ENCODE data around the gene AMER3.

DNA sequence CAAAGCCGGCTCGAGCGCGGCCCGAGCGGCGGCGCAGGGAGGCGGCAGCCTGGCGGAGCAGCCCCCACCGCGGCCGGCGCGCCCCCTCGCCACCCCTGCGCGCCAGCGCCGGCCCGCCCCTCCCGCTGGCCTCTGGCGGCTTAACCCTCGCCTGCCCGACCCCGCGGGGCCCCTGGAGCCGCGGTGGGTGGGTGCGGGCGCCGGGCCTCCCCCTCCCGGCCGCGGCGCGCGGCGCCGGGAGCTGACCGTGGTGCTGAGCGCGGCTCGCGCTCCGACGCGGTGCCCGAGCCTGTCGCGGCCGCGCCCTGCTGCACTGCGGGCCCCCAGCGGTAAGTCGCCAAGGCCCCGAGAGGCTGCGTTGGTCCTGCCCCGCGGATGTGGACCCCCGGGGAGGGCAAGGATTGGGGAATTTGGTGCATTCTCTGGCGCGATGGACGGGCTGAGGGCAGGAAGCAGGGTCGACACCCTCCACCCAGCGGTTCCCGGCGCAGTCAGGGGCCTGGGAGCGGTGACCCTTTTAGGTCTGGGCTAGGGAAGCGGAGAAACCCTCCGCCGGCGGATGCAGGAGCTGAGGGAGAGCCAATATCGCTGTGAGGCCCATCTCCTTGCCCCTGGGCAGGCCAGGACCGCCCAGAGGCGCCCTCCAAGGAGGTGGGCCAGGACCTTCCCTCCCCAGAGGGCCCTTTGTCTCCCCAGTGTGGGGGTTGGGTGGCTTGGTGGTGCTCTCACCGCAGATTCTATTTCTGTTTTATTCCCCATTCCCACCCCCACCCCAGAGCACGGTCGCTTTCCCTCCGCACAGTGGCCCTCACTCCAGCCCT is 923 bp downstream of the AMER3 start:
- no peak for TF ChIP-seq EZH2phosphoT487 (IDR thresholded peaks at IDR 0.05; ENCODE audit: insufficient read depth, low read depth)
- TF ChIP-seq EZH2 (IDR thresholded peaks at IDR 0.05; ENCODE audit: insufficient read depth, poor library complexity, severe bottlenecking), result no peak
